ENCODE results near the gene GUCY2C.
A peak's percentile ranks its signal among the peaks of the same experiment; 100 is the strongest.

Gene GUCY2C

DNA sequence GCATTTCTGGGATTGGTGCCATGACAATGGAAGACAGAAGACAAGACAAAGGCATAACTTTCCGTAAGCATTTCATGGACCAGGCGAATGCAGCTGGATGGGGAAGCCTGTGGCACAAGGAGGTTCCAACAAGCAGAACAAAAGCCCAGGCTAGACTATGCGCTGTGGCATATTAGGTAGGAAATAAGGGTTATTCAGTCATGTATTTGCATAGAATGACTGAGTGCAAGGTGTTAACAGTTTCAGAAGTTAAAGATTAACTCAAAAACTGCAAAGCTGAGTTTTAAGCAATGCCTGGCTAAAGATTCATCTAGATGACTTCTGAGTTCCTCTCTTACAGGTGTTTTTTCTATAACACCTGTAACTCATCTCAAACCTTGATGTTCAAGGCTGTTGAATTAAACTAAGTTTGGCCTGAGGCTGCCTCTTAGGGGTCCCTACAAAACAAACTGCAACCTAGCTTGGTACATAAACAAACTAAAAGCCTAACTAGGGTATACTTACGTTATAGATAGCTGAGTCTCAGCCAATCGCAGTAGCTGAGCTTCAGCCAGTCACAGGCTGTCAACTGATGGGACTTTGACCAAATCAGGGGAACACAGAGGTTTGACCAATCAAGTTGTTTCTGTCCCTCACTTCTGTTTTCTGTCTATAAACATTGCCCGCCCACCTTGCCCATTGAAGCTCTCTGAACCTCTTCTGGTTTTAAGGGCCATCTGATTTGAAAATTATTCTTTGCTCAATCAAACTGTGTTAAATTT, 76.5 kb downstream of the GUCY2C start:
- no peak for DNase-seq

DNA sequence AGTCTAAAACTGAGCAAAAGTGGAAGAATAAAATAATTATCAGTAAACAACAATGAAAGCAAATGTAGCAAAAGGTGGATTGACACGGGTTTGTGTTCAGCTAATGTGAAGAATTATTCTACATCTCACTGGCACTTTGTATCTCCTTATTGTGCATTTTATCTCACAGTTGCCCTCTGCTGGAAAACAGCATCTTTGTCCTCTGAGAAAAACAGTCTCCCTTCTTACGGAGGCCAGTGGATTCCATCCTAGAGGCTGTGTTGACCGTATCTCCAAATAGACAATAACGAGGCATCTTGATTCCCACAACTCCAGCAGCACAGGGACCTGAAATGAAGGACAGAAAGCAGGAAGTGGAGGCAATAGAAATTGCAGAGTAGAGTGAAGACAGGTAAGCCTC, 77.4 kb downstream of the GUCY2C start:
- no peak for DNase-seq

DNA sequence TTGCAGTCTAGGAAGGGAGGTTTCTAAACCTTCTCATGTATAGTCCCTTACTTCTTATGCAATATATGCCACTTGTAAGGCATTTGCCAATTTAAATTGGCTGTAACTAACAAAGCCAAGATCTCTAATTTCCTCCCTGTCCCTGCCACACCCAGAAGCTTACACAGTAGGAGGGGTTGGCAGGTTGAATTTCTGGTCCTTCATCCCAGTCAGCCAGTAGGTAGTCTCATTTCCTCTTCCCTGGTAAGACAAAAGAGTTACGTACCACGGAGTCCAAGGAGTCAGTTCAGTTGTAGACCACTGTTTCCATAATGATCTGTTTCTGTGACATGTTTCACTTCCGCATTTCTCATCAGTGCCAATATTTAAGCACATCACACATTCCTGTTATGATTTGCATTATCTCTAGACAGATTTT, 81.7 kb downstream of the GUCY2C start:
- DNase-seq = no peak

DNA sequence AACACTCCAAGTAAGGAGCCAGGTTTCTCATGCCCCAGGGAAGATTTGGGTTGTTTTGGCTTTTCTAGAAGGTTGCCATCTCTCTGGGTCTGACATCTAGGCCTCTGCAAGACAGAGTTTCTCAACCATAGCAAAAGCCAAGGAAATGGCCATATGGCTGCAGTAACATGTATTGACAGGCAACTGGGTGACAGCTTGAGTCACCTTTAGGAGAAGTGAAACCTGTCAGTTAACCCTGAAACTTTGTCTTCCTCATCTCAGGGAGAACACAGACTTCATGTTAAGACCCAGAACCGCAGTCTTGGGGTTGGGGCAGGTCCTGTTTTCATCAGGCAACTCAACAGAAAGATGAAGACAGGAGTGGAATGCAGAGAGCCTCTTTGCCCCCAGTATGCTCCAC, 82.7 kb downstream of the GUCY2C start:
- no peak for DNase-seq

DNA sequence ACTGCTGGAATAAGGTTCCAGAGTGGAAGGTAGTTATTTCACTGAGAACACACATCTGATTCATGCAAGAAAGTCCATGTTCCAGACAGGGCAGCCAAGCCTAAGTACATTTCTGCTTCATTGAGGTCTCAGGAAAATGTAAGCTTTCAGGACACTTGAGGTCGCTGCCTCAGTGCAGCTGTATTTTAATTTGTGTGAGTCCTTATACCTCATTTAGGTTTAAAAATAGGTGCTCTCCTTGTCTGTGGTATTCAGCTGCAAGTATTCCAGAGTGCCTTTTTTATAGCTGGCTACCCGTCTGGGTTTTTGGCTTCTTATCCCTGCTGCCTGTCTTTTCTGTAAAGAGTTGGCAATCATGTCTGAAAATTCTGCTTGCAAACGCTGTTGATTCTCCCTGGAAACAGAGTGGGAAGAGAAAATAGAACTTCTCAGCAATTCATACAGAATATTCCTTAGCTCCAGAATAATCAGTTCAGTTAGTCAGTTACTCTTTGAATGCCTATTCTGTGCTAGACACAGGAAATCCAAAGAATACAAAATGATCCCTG, 83.4 kb downstream of the GUCY2C start:
- DNase-seq = no peak

DNA sequence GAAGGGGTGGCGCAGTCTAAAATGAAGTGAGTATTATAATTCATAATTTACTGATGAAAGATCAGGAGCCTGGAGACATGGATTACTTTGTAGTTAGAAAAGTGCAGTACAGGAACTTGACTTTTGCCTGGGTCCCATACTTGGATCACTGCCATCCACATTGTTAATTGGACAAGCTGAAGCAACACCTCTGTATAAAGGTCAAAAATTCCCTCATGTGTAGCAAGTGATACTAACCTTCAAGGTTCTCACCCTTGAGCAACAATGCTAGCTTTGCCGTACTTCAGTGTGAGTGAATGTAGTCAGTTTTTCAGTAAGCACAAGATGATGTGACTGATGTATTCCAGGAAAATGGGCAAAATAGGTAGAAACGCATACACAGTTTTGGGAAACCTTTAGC, 84.1 kb downstream of the GUCY2C start:
- DNase-seq = no peak

DNA sequence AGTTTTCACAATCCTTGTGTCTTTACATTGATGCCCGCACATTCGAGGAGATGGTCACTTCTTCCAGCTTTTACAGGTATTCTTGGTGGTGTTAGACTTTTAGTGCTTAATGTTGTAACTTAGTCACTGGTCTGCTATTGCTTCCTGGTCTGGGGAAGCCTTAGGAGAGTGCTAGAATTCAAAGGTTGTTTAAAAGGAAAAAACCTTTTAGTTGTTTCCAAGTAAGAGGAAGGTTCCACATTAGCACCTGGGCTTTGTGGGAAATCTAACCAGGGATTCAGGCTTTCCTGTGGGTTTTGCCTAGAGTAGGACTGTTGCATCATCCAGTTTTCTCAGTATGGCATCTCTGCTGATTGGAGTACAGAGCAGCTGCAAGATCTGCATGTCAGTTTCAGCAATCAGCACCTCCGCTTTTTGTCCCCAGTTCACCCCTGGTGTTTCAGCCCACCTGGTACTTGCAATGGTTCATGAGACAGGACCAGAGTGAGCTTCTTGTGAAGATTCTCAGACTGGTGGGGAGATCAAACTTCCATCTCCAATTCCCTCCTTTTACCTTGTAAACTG, 84.7 kb downstream of the GUCY2C start:
- no peak for DNase-seq

DNA sequence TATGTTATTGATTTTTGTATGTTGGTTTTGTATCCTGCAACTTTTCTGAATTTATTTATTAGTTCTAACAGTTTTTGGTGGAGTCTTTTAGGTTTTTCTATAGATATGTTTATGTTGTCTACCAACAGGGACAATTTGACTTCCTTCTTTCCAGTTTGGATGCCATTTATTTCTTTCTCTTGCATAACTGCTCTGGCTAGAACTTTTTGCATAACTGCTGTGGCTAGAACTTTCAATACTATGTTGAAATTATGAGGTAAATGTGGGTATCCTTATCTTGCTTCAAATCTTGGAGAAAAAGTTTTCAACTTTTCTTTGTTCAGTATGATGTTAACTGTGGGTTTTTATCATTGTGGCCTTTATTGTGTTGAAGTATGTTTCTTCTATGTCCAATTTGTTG, 88.8 kb downstream of the GUCY2C start:
- DNase-seq = no peak

DNA sequence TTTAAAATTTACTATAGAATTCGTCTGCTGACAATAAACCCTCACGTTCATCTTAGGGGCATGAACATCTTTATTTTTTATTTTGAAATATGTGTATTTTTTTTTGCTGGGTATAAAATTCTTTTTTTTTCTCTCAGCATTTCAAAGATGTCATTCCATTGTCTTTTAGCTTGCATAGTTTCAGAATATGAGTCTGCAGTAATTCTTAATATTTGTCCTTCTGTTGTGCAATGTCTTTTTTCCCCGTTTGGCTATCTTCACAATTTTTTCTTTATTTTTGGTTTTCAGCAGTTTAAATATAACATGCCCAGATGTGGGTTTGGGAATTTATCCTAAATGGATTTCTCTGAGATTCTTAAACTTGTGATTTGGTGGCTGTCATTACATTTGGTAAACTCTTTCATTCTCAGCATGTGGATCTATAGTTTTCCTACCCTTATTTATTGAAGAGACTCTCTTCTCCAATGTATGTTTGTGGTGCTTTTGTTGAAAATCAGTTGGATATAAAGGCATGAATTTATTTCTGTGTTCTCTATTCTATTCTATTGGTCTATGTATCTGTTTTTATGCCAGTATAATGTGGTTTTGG, 90.9 kb downstream of the GUCY2C start:
- no peak for DNase-seq

DNA sequence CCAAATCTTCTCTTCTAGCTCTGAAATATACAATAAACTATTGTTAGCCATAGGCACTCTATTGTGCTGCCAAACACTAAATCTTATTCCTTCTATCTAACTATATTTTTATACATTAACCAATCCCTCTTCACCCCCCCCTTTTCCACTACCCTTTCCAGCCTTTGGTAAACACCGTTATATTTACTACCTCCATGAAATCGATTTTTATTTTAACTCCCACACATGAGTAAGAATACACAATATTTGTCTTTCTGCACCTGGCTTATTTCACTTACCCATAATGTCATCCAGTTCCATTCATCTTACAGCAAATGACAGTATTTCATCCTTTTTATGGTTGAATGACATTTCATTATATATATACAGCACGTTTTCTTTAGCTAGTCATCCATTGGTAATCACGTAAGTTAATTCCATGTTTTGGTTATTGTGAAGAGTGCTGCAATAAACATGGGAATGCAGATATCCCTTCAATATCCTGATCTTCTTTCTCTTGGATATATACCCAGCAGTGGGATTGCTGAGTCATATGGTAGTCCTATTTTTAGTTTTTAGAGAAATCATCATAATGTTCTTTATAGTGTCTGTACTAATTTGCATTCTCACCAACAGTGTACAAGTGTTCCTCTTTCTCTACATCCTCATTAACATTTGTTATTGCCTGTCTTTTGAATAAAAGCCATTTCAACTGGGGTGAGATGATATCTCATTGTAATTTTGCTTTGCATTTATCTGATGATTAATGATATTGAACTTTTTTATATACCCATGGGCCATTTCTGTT, 94.5 kb downstream of the GUCY2C start:
- peak; percentile 30 to 49 for DNase-seq

DNA sequence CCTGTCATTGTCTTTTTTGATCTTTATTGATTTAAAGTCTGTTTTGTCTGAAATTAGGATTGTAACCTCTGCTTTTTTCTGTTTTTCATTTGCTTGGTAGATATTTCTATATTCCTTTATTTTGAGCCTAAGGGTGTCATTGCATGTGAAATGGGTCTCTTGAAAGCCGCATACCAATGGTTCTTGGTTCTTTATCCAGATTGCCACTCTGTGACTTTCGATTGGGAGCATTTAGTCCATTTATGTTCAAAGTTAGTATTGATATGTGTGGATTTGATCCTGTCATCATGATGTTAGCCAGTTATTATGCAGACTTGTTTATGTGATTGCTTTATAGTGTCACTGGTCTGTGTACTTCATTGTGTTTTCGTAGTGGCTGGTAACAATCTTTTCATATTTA, 98.9 kb downstream of the GUCY2C start:
- no peak for DNase-seq

DNA sequence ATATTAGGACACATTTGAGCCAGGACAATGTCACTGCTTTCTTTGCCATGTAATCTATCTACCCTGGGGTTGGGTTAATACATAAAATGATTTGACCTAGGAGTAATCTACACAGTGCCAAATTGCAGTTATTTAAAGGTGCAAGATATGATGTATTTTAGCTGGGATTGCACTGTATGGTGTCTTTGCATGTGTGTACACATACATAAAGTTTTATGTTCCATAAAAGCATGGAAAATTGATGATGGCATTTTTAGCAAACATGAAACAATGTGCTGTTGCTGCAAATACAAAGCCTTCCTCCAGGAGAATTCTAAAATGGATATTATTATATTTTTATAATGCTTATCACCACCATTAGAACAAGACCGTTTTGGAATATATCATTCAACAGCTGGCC, 104.7 kb downstream of the GUCY2C start:
- DNase-seq = no peak

DNA sequence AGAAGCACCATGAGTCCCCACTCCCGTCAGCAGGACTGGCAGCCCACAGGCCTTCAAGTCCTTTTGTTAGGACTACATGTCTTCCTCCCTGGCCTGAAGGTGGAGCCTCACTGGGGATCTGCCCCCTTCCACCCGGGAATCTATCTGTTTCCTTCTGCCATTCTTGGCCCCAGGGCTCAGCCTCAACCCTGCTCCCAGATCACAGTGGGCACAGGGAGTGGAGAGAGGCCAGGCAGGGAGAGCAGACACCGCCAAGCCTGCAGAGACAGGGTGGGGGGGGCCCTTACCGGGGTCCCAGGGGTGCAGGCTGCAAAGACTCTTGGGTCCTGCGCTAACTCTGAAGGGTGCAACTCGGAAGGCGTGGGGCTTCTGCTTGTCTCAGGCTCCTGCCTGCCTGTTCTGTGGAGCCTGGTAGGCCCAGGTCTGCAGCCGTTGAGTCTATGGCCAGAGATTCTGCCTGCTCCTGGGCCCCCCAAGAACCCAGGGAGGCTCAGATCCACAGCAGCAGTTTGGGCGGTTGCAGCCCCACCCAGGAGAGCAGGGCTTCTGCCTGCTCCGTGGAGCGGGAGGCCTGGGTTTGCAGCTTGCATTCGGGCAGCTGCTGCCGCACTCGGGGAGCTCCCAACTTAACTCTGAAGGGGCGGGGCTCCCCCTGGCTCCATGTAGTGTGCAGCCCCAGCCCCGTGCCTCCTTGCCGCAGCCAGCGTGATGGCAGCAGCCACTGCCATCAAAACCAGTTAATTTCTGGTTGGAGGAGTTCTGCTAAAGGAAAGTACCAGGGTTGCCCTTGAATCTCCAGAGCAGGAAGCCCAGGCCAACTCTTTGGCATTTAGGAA, 107.0 kb downstream of the GUCY2C start:
- no peak for DNase-seq

DNA sequence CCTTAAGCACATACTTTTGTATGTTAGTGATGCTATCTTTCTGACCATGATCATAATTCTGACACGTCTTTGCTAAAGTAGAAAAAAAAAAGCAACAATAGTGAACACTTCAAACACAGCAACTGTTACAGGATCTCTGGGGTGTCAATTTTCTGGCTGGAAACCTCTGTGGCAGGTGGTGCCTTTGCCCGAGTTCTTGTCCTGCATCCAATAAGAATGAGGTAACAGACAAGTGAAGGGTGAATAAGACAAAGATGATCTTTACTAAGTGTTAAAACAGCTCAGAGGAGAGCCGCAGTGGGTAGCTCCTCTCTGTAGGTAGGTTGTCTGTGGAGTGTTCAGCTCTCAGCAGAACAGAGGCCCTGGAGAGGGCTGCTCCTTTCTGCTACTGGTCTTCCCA, 107.8 kb downstream of the GUCY2C start:
- DNase-seq = no peak

DNA sequence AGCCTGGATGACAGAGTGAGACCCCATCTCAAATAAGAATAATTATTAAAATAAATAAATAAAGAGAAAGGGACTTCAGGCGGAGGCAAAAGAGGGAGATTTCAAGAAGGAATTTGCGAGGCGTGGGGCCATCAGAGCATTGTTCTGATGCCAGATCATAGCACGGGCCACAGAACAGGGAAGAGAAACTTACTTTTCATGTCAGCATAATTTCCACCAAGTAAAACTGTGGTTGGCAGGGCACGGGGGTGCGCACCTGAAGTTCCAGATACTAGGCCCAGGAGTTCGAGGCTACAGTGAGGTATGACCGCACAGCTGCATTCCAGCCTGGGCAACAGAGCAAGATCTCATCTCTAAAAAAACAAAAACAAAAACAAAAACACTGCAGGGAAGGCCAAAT, 117.8 kb downstream of the GUCY2C start:
- no peak for DNase-seq

DNA sequence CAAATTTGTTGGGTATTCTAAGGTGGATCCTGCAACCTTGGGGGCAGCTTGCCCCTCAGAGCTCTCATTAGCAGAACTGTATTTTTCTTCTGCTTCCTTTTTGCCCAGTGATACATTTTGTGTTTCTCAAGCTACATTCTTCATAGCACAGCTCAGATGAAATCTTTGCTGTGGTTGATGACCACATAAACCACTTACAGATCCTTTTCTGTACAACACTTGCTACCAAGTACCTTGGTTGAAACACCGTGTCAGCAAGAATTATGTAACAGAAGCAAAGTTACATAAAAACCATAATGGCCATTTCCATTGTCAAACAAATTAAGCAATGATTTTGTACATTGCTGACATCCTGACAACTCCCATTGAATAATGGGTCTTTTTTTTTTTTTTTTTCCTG, 119.1 kb downstream of the GUCY2C start:
- DNase-seq = no peak

DNA sequence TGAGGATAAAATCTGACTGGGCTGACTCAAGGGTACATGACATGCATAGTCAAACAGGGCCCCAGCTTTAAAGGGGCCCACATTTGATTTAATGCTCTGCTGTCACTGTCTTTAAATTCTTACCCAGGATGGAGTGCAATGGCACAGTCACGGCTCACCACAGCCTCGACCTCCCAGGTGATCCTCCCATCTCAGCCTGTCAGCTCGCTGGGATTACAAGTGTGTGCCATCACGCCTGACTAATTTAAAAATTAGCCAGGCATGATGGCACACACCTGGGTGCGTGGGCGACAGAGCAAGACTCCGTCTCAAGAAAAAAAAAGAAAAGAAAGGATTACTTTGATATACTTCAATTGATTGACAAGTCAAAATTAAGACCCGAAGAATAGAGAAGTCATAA, 119.5 kb downstream of the GUCY2C start:
- no peak for DNase-seq

DNA sequence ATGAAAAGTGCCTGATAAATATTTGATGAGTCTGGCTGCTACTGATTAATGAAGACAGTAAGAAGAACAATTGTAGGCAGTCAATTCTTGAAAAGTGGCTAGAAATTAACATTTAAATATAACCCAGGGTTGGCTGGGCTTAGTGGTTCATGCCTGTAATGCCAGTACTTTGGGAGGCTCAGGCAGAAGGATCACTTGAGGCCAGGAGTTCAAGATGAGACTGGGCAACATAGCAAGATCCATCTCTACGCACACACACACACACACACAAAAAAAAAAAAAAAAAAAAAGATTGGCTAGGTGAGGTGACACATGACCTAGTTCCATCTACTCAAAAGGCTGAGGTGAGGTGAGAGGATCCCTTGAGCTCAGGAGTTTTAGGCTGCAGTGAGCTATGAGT, 120.8 kb downstream of the GUCY2C start:
- no peak for DNase-seq

DNA sequence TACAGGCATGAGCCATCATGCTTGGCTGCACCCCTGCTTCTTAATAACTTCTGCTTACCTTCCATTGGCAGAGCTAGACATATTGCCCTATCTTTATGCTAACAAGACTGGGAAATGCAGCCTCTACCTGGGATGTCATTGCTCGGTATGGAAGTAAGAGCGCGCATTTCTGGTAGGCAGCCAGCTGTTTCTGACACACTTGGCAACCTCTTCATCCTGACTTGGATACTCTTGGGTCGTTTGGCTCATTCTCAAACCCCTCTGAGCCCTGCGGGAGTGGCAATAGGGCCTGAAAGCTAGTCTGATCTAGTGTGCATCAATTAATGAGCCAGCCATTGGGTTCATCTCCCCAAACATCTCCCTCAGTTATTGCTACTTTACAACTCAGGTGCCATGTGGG, 123.3 kb downstream of the GUCY2C start:
- no peak for DNase-seq

DNA sequence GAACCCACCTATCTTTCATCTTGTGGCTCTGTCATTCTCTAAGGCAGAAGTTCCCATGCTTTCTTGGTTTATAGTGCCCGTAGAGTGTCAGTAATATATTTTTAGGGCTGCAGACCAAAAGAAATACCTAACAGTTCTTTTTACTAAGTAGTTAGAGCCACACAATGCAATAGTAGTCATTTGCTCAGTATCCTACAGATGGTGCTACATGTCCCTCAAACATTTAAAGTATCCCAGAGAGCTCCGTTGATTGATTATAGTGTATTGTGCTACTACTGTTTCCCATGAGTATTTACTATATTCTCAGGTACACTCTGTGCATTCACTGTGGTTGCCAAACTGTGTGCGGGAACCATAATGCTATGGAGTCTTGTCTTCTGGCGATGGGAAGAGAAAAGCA, 124.0 kb downstream of the GUCY2C start:
- DNase-seq = no peak

DNA sequence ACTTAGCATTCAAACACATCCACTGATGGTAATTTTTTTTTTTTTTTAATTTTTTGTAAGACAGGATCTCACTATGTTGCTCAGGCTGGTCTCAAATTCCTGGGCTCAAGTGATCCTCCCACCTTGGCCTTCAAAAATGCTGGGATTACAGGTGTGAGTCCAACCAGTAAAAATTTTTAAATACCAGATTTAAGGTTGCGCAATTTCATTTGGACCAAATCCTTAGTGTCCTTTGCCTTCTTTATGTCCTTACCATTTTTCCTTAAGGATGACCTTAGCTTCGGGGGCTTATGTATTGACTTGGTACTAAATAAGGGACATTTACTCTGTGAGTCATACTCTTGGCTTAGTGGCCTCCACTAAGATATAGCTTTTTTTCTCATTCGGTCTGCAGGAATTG, 124.6 kb downstream of the GUCY2C start:
- no peak for DNase-seq

DNA sequence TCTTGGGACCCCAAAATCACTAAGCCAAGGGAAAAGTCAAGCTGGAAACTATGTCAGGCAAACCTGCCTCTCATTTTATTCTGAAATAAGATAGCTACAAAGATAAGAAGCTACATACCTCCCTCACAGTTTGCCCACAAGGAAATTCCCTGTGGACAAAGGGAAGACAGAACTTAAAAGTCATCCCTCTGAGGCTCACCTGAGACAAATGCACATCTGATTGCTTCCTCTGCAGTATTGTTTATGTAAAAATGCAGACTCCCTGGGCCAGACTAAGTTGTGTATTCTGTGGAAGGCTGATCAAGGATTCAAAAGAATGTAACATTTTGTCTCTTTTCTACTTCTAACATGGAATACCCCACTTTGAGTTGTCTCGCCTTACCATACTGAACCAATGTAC, 126.2 kb downstream of the GUCY2C start:
- no peak for DNase-seq
